HG02970 (cell line): ENCODE measurements around the gene ST3GAL3.
"Not testable (repeated sequence)": the region's sequence is repeated elsewhere in the genome, so short reads cannot be mapped to it uniquely, and the experiment has no call there.

Source experiments
- ATAC-seq: cut with Tn5 transposase; IDR thresholded peaks from one replicate; pipeline ENCODE4 v1.9.1; 2021; ENCODE audit warnings: mild to moderate bottlenecking, moderate library complexity, moderate number of reproducible peaks; ENCODE audit not compliant: unreplicated experiment, low FRiP score

The ST3GAL3 gene

DNA sequence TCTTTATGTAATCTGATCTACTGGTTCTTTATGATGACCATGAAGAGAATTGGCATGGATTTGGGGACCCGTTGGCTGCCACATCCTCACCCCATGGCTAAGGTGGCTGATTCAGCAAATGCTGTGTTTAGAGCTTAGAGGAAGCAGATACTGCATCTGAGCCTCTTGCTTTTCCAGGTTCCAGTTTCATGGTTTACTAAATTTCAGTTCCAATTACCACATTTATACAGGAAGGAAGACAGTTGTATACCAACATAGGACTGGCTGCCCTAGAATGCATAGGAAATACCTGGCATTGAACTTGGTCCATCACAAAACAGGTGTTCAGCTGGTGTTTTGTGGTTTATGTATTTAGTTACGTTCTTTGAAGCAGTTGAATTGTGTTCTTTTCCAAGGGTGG is 107.1 kb downstream of the ST3GAL3 start:
- ATAC-seq, result no peak

DNA sequence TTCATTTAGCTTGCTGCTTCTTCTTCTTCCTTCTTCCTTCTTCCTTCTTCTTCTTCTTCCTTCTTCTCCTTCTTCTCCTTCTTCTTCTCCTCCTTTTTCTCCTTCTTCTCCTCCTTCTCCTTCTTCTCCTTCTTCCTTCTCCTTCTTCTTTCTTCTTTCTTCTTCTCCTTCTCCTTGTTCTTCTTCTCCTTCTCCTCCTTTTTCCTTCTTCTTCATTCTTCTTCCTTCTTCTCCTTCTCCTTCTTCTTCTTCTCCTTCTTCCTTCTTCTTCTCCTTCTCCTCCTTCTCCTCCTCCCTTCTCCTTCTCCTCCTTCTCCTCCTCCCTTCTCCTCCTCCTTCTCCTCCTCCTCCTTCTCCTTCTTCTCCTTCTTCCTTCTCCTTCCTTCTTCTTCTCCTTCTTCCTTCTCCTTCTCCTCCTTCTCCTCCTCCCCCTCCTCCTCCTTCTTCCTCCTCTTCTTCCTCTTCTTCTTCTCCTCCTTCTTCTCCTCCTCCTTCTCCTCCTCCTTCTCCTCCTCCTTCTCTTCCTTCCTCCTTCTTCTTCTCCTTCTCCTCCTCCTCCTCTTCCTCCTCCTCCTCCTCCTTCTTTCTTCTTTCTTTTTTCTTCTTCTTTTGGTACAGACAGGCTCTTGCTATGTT is 110.1 kb downstream of the ST3GAL3 start:
- ATAC-seq, result no peak

DNA sequence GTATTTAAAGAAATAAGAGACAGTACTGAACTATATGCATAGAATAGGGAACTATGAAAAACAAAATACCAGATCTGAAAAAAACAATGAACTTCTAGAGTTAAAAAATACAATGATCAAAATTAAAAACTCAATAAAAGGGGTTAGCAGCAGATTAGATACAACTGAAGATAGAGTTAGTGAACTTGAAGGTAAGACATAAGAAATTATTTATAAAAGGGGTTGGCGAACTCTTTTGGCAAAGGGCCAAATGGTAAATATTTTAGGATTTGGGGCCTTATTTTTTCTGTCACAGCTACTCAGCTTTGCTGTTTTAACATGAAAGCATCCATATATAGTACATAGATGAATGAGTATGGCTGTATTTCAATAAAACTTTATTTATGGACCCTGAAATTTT is 111.4 kb downstream of the ST3GAL3 start:
- no peak for ATAC-seq

DNA sequence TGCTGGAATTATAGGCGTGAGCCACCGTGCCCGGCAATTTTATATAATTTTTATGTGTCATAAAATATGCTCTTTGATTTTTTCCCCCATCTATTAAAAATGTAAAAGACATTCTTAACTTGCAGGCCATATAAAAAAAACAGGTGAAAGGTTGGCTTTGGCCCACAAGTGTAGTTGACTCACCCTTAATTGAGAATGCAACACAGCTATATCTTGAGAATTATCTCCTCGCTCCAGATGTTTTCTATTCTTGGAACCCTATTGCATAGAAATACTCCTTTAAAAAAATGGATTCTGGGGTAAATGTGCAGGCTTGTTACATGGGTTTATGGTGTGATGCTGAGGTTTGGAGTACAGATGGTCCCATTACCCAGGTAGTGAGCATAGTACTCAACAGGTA is 112.0 kb downstream of the ST3GAL3 start:
- ATAC-seq, result no peak

DNA sequence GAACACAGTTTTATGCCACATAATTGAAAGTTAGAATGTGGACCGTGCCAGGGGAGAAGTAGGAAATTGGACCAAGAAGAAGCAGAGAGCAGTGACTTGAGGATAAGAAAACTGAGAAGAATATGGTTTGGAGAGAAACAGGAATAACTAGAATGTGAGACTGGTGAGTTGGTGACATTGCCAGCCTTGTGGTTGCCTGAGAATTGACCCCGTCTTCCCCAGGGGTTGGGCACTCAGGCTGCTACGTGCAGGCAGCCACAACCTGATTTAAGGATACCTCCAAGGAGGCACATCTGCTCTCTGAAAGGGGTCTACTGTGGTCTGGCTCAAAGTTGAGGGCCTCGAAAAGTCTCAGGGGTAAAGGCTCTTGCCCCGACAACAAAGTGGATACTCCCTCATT is 114.1 kb downstream of the ST3GAL3 start:
- ATAC-seq, result no peak

DNA sequence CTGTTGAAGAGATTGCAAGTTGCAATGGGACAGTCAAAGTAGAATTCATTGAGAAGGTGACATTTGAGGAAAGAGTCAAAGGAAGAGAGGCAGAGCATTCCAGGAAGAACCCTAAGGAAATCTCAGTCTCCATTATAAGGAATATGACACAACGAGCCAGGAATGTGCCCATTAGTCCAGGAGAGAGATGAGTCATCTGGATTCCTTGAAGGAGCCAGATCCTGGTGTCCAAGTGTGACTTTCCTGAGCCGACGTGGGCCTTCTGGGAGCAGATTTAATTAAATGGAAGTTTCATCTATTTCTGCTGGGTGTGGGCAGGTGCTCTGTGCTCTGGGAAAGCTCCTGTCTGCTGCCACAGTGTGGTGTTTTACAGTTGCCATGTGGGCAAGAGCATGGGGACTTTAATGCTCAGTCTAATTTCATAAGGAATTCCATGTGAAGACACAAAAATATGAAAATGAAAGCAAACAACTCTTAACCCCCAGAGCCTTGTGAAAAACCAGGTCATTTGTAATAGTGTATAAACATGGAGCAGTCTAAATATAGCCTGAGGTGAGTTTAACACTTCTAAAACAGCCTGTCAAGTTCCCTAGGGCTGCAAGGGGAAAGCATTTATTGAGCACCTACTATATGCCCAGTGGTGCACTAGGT is 114.8 kb downstream of the ST3GAL3 start:
- no peak for ATAC-seq

DNA sequence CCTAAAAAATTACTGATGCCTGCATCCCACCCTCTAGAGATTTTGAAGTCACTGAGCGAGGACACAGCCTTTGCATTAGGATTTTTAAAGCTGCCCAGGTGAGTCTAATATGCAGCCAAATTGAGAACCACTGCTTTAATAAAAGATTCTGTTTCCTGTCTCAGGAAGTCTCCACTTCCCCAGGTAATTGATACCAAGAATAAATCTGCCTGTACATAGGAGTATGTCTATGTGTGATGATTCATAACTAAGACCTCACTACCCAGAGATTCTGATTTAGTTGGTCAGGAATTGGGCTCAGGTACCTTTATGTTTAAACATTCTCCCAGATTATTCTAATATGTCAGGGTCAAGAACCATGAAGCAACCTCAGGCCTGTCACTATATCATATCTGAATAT is 117.5 kb downstream of the ST3GAL3 start:
- ATAC-seq, result no peak

DNA sequence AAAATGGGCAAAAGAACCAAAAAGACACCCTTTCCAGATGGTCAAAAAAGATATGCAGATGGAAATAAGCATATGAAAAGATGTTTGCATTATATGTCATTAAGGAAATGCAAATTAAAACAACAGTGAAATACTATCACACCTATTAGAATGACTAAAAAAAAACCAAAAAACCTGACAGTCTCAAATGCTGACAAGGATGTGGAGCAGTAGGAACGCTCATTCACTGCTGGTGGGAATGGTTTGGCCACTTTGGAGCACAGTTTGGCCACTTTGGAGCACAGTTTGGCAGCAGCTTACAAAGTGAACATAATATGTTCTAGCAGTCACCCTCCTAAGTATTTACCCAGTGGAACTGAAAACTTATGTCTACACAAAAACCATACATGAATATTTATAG is 121.2 kb downstream of the ST3GAL3 start:
- no peak for ATAC-seq

DNA sequence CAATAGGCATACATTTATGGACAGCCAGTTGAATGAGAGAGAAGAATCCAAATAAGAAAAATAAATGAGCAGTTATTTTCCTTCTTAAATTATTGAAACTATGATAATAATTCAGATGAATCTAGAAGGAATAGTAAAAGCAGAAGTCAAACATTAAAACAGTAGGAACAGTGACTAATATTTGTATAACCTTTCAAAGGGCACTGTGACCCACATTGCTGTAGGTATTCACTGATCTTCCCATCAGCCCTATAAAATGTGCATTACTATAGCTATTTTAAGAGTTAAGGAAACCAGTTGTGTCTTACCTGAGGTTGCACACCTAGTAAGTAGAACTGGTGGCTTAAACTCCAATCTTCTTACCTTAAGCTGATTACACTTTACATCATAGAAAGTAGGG is 123.5 kb downstream of the ST3GAL3 start:
- no peak for ATAC-seq

DNA sequence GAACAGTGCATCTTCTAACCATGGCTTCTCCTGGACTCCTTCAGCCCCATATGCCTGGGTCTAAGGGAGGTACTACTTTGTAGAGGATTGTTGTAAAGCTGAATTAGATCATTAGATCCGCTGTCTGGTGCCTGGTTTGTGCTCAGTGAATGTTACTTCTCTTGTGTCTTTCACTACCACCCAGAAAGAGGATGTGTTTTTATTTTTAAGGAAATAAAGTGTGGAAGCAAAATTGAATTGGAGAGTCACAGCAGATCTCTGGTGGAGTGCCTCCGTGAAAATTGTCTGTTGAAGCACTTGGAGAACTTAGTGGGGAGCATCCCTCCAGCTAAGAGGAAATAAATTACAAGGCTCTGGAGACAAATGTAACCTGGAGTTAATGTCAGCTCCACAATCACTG is 124.5 kb downstream of the ST3GAL3 start:
- ATAC-seq, result no peak

DNA sequence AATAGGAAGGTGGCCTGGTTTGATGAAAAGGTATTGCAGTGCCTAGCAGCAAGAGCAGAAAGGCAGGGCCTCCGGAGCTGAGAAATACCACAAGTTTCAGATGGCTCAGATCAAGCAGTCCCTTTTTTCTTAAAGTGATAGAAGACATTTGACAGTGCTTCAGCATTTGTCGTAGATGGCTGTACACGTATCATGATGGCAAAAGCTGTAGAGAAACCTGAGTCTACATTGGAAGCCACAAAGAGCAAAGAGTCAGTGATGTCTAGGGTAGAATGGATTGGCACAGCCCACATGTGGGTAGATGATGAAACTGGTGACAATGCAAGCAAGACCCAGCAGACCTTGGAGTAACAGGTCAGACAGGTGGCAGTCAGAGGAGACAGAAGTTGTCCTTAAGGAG is 124.9 kb downstream of the ST3GAL3 start:
- ATAC-seq, result no peak

DNA sequence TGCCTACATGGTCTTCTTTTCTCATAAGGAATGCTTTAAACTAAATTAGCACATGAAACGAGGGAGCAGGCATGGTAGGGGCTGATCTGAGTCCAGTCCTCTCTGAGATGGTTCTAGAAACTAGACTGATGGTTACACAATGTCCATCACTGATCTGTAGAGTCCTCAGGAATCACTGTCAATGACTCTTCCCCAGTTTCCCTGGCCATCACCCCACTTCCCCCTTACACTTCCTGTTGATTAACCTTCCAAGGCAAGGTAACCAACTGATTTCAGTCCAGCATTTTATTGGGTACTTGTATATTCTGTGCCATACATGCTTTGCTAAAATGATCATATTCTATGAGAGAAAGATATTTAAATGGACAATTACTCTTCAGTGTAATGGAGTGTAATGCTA is 125.7 kb downstream of the ST3GAL3 start:
- no peak for ATAC-seq

DNA sequence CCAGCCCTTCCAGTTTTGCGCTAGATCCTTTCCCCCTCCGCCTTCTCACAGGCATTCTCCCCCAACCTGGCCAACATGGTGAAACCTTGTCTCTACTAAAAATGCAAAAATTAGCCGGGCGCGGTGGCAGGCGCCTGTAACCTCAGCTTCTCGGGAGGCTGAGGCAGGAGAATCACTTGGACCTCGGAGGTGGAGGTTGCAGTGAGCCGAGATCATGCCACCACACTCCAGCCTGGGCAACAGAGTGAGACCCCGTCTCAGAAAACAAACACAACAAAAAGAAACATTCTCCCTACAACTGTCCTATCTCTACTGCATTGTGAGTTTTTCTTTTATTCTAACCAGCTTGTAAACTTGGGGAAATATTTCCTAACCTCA is 126.6 kb downstream of the ST3GAL3 start:
- ATAC-seq, result not testable (repeated sequence)

DNA sequence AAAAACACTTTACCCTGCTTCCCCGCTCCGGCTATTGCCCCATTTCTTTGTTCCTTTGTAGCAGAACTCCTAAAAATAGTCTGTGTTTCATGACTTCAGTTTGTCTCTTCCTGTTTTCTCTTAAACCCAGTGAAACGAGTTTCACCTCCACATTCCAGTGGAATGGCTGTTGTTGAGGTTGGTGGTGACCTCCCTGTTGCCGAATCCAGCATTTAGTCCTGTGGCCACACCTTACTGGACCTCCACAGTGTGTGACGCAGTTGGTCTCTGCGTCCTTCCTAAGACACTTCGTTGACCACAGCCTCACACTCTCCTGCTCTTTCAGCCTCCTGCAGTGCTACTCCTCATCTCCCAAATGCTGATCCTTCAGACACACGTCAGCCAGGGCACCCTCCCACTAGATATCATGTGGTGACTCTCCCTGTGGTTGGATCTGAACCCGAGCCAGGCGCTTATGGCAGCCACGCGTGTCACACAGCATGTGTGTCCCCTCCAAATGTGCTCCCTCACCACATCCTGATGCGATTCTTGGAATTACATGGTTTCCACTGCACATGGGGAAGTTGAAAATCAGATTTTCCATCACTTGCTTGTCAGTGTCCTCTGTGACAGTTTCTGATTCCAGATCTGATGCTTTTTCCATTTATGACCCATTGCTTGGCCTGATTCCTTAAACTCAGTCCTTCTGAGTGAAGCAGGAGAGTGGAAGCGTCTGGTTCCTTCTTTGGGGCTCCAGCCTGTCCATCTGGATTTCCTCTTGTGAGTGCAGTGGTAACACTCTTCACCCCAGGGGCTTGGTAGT is 127.1 kb downstream of the ST3GAL3 start:
- ATAC-seq, result no peak

DNA sequence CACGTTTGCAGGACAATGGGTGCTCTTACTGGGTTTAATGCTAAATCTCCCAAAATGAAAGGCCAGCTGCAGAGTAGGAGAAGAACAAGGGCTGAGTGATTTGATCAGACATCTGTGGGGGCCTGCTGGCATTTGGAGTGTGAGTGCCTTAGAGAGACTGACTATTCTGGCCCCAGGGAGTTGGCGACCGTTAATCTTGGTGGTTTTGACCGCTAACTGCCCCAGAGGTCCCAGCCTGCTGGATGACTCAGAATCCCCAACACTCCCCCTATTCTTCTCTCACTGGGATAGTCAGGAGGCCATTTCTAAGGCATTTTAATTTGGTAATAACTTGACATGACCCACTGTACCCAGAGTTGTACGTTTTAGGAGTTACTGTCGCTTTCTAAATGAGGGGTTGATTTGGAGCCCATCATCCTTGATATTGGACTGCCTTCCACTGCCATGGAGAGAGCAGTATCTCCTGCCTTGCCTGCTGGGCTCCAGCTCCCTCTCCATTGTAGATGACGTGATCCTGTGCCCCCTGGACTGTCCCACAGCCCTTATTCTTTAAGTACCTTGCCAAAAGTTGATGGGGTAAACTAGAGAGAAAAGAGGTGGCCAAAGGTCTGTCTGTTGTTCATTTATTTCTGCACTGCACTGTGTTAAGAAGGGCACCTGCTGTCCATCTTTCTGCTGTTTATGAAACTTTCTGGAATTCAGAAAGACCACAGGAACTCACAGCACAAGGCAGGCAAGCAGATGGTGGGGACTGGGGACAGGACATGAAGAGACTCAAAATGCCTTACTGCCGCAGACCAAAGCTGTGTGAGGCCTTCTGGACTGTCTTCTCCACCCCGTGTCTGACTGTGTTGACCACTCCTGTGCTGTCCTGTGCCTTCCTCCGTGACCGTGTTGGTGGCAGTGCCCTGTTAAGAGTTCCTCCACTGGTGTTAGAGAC is 128.0 kb downstream of the ST3GAL3 start:
- ATAC-seq, result no peak

DNA sequence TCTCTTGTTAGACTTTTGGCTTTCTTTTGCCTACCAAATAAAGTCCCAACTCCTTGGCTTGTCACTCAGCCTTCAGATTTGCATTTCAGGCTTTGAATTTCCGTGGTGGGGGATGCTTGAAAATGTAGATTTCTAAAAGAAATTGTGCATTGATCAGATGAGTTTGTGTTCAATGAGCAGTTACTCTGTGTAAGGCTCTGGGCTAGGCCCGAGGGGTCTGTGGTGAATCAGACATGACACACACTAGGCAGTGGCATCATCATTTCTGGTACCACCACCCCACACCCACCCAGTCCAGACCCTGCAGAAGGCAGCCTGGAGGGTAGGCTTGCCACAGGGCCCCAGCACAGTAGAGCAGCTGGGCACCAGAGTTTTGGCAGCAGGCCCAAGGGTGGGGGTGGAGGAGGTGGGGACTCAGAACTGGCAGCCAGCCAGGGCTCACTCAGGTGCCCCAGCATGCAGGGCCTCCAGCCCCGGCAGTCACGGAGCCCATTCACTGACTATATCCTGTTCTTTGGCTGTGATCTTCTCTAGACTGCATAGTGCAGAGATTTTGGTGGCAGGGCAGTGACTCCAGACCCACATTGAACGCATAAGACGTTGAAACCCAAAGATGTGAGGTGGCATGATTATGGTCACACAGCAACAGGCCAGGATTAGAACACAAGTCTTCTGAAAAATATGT is 129.1 kb downstream of the ST3GAL3 start:
- no peak for ATAC-seq

DNA sequence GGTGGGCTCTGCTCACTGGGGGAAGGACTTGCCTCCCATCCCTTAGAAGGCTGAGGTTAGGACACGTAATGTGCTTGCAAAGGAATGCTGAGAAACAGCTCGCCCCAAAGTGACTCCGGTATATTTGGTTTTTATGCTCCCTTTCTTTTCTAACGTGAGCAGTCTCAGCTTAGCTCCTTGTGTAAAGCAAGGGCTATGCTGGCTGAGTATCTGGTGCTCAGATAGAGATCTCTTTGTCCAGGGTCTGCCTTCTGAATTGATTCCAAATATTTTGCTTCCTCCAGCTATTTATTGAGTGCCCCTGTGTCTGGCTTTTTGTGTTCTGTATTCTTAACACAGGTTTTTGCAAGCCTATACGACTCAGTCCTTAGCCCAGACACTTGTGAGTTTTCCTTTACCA is 131.7 kb downstream of the ST3GAL3 start:
- ATAC-seq, result no peak

DNA sequence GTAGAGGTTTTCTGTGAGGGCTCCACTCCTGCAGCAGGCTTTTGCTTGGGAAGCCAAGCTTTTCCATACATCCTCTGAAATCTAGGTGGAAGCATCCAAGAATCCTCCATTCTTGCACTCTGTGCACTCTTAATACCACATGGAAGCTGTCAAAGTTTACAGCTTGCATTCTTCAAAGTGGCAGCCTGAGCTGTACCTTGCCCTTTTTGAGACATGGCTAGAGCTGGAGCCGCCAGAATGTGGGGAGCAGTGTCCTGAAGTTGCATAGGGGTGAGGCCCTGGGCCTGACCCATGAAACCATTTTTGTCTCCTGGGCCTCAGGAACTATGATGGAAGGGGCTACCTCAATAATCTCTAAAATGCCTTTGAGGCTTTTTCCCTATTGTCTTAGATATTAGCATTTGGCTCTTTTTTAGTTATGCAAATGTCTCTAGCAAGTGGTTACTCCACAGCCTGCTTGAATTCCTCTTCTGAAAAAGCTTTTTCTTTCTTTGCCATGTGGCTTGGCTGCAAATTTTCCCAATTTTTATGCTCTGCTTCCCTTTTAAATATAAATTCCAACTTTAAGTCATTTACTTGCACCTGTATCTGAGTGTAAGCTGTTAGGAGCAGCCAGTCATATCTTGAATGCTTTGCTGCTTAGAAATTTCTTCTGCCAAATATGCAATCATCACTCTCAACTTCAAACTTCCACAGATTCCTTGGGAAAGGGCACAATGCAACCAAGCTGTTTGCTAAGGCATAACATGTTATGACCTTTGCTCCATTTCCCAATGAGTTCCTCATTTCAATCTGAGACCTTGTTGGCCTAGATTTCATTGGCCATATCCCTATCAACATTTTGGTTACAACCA is 134.2 kb downstream of the ST3GAL3 start:
- ATAC-seq, result no peak

DNA sequence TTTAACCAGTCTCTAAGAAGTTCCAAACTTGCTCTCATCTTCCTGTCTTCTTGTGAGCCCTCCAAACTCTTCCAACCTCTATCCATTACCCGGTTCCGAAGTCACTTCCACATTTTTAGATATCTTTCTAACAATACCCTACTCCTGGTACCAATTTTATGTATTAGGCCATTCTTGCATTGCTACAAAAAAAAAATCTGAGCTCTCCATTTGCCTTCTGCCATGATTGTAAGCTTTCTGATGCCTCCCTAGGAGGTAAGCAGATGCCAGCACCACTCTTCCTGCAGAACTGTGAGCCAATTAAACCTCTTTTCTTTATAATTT is 134.8 kb downstream of the ST3GAL3 start:
- no peak for ATAC-seq
